Right lobe of liver (tissue), 4 donors: Measurements from ENCODE around the gene STK40.

Experiments
- POLR2A ChIP-seq: fragments of 450-650 bp; IDR thresholded peaks from one replicate; pipeline ENCODE4 v1.6.1; 2017; ENCODE audit warnings: antibody characterized with exemption, mild to moderate bottlenecking
- TF ChIP-seq, protein P1 (sequence below), 4 donors: fragments of 200-600 bp in 3 of 4; fragments of 450-650 bp in 1 of 4; IDR thresholded peaks; one replicate each; pipeline versions ENCODE4 v1.5.1 to v1.8.0; 2016 to 2022; ENCODE audit warnings: antibody characterized with exemption in 4 of 4, mild to moderate bottlenecking in 2 of 4
- donor health status: DM: no; HTN: no; CAD: no.
- donor health status: DM: no; HTN: no; CAD: no.
- donor health status: DM: no; HTN: yes; CAD: no.

DNA sequence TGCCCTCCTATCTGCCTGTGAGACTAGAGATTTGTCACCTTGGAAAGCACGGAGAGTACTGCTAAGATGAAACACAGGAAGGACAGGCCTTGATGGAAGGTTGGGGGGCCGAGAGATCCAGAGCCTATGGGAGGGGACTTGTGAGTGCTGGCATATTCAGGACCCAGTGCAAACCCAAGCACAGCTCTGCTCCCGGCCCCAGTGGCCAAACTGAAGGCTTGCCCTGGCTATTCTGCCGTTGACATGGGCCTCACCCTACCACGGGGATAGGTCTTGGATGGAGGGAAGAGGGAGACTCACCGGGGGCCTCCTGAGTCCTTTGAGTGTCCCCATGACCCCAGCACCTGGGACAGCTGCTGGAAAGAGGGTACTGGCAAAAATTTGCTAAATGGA, 57.6 kb downstream of the STK40 start:
- TF ChIP-seq, protein P1, sequence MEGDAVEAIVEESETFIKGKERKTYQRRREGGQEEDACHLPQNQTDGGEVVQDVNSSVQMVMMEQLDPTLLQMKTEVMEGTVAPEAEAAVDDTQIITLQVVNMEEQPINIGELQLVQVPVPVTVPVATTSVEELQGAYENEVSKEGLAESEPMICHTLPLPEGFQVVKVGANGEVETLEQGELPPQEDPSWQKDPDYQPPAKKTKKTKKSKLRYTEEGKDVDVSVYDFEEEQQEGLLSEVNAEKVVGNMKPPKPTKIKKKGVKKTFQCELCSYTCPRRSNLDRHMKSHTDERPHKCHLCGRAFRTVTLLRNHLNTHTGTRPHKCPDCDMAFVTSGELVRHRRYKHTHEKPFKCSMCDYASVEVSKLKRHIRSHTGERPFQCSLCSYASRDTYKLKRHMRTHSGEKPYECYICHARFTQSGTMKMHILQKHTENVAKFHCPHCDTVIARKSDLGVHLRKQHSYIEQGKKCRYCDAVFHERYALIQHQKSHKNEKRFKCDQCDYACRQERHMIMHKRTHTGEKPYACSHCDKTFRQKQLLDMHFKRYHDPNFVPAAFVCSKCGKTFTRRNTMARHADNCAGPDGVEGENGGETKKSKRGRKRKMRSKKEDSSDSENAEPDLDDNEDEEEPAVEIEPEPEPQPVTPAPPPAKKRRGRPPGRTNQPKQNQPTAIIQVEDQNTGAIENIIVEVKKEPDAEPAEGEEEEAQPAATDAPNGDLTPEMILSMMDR (IDR thresholded peaks at IDR 0.05): no peak
- no peak for TF ChIP-seq POLR2A
